Measurements from ENCODE around the gene JAK1. TPM values are rescaled to one million over a fixed set of nuclear protein-coding genes. Genes with fewer than 3 reads are reported as not detected.

Gene JAK1
- total and polyA plus RNA-seq, 2 donors (not counting 3 experiments of a cell fraction or from before 2014, with no cell fraction given), result 68.8 to 177 TPM

GRCh38 chr1:64917328-64917861, 49.0 kb downstream of the JAK1 start:
- POLR2A ChIA-PET, result interaction anchor here (0.6 to 0.8 kb wide), 3 partner anchors 20 to 1454 kb away, joined by 3 to 4 read pairs (median 3); no protein-coding TSS in a partner anchor
- H3K27ac ChIP-seq (ENCODE audit: insufficient read depth, low read depth, low read length), result peak overlapping the region; percentile 86
- DNase-seq (ENCODE audit: low read depth, low spot score) (peak; percentile 91), FAIRE-seq (peak; percentile 99)
- H3K4me3 ChIP-seq (replicated peaks in 1 of 3; ENCODE audit: insufficient read depth in 1 of 3, low read depth in 1 of 3, low read length in 3 of 3), result peak overlapping the region in 1 of 3 experiments; percentile 6
- peak overlapping the region; percentile 59 for H3K4me2 ChIP-seq (ENCODE audit: insufficient read depth, low read length)
- intact Hi-C loops (cut with micrococcal nuclease), result loop anchor here (1.0 to 2.0 kb wide), 5 partner anchors 19 to 85 kb away; no protein-coding TSS in a partner anchor
- dilution Hi-C loops (cut with MboI; ENCODE audit: extremely low pct_ligation_motif_present, low sequenced_read_pairs), result no loop called here
- H3K27me3 ChIP-seq (ENCODE audit: control insufficient read depth in 2 of 2, insufficient read depth in 2 of 2, low read length in 2 of 2), result no peaks in the 10 kb centered on the region
- H3K9me3 ChIP-seq (replicated peaks; ENCODE audit: control insufficient read depth, insufficient read depth, low read length), result no peaks in the 10 kb centered on the region
- H3K9me1 ChIP-seq (replicated peaks; ENCODE audit: control insufficient read depth, extremely low read depth, insufficient read depth, low read length), result no peaks in the 10 kb centered on the region
- H3K4me1 ChIP-seq (ENCODE audit: control insufficient read depth, extremely low read depth, insufficient read depth, low read length), result peaks cover 54% of the 10 kb centered on the region
- H3K79me2 ChIP-seq (ENCODE audit: control insufficient read depth, insufficient read depth, low read length), result peaks cover 86% of the 10 kb centered on the region
- H4K20me1 ChIP-seq (replicated peaks; ENCODE audit: control insufficient read depth, extremely low read depth, insufficient read depth, low read length), result peaks cover 2% of the 10 kb centered on the region
- no TSS peak for BruUV-seq (replicated peaks)
- H3K9ac ChIP-seq (replicated peaks; ENCODE audit: extremely low read depth, insufficient read depth, low read length), result peak overlapping the region; percentile 42
- no peak overlapping the region for H2AFZ ChIP-seq (ENCODE audit: low read depth, low read length)
- H3K36me3 ChIP-seq (ENCODE audit: control insufficient read depth in 2 of 2, extremely low read depth in 1 of 2, insufficient read depth in 2 of 2, low read length in 2 of 2), result no peaks in the 10 kb centered on the region
- TF ChIP-seq MYC (IDR thresholded peaks at IDR 0.05; ENCODE audit: low read depth, low read length), result no peak
- no peak for TF ChIP-seq EZH2 (IDR thresholded peaks at IDR 0.05; ENCODE audit: borderline replicate concordance, low read depth, low read length, severe bottlenecking)
- TF ChIP-seq CTCF (IDR thresholded peaks at IDR 0.05; ENCODE audit: extremely low read depth in 1 of 2, insufficient read depth in 1 of 2, low read depth in 1 of 2, low read length in 2 of 2), result no peak
- peak; percentile 75 for TF ChIP-seq POLR2AphosphoS5 (IDR thresholded peaks at IDR 0.05; ENCODE audit: insufficient read depth, low read depth, low read length)
- peak; percentile 32 for TF ChIP-seq FOS (IDR thresholded peaks at IDR 0.05; ENCODE audit: borderline replicate concordance, insufficient read depth, low read length)
- peak; percentile 49 for TF ChIP-seq JUN (IDR thresholded peaks at IDR 0.05; ENCODE audit: borderline replicate concordance, insufficient read depth, insufficient read length, low read depth)
- TF ChIP-seq, protein P1, sequence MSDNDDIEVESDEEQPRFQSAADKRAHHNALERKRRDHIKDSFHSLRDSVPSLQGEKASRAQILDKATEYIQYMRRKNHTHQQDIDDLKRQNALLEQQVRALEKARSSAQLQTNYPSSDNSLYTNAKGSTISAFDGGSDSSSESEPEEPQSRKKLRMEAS (IDR thresholded peaks at IDR 0.05; ENCODE audit: insufficient read depth, insufficient read length), result no peak
- TF ChIP-seq POLR2A (IDR thresholded peaks at IDR 0.05; ENCODE audit: low read depth, low read length), result no peak
- TF ChIP-seq GATA2 (IDR thresholded peaks at IDR 0.05; ENCODE audit: insufficient read depth, insufficient read length, low read depth, low read length), result peak; percentile 6
- CTCF ChIA-PET, result interaction anchor here (0.7 to 2.0 kb wide), 4 partner anchors 11 to 67 kb away, joined by 3 to 4 read pairs (median 3); no protein-coding TSS in a partner anchor

All from endothelial cell of umbilical vein (primary cell).